HUES64 (cell line): ENCODE measurements around the gene ACOX3.
"Not testable (repeated sequence)": the region's sequence is repeated elsewhere in the genome, so short reads cannot be mapped to it uniquely, and the experiment has no call there.

ENCODE experiments used
- H3K27ac ChIP-seq: 2 replicates; pipeline ENCODE4 v1.7.0; 2013; ENCODE audit warnings: low read depth, low read length, inconsistent platforms
- H3K27me3 ChIP-seq: 2 replicates; pipeline ENCODE4 v1.6.1; 2013; ENCODE audit warnings: mild to moderate bottlenecking, low read length; ENCODE audit not compliant: insufficient read depth
- H3K36me3 ChIP-seq: 2 replicates; pipeline ENCODE4 v1.6.1; 2013; ENCODE audit warnings: mild to moderate bottlenecking, low read length; ENCODE audit not compliant: insufficient read depth
- H3K4me1 ChIP-seq: 2 replicates; pipeline ENCODE4 v1.6.1; 2013; ENCODE audit warnings: mild to moderate bottlenecking, low read length, moderate library complexity; ENCODE audit not compliant: insufficient read depth
- H3K4me3 ChIP-seq: 2 replicates; pipeline ENCODE4 v1.5.1; 2013; ENCODE audit warnings: mild to moderate bottlenecking, low read length, moderate library complexity
- H3K9ac ChIP-seq: 2 replicates; pipeline ENCODE4 v1.6.1; 2013; ENCODE audit warnings: mild to moderate bottlenecking, low read depth, low read length
- H3K9me3 ChIP-seq: 2 replicates; pipeline ENCODE4 v1.6.1; 2013; ENCODE audit warnings: low read depth, low read length; ENCODE audit not compliant: insufficient read depth
- WGBS: fragments of 150-250, 120-280 bp; methylation state at CpG from one replicate; pipeline ENCODE4 v1.1.7; 2013; ENCODE audit warnings: missing lambda C conversion rate; 5-methylcytosine and 5-hydroxymethylcytosine counted together

Gene ACOX3

DNA sequence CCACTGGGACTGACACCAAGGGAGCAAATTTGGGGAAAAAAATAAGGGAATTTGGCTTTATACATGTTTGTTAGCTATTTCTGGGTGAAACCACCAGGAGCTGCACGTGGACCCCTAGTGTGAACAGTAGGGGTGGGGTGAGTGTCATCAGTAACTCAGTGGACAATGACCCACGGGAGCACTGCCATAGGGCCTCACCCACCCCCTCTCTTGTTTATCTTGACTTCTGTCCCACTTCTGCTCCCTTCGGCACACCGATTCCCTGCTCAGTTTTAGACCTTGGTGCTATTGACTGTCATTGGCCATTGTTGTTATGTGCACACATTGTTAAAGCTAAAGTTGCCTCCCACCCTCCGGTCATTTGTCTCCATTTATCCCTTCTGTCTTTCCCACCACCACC lies 9.0 kb downstream of the ACOX3 start:
- Histone ChIP-seq H3K36me3 (no peaks in the 10 kb centered on the region), H3K9me3 (no peaks in the 10 kb centered on the region), H3K4me1 (0 out of 2 replicates have a peak, but pooled peaks cover 2% of the 10 kb centered on the region), H3K9ac (no peak overlapping the region), H3K27me3 (no peaks in the 10 kb centered on the region), H3K4me3 (no peak overlapping the region), H3K27ac (no peak overlapping the region)
- 92% methylated on average over 5 of the region's 5 CpGs for WGBS

GRCh38 chr4:8428288-8429097 lies 12.0 kb downstream of the ACOX3 start:
- WGBS = 3% methylated on average over 56 of the region's 56 CpGs
- H3K4me1 ChIP-seq = 0 out of 2 replicates have a peak, but pooled peaks cover 2% of the 10 kb centered on the region
- H3K4me3 ChIP-seq = peak overlapping the region; percentile 65
- H3K27me3 ChIP-seq = no peaks in the 10 kb centered on the region
- no peaks in the 10 kb centered on the region for H3K36me3 ChIP-seq
- H3K9ac ChIP-seq = peak overlapping the region; percentile 50; the same call in 1 of the 2 replicates
- no peaks in the 10 kb centered on the region for H3K9me3 ChIP-seq
- H3K27ac ChIP-seq = no peak overlapping the region

DNA sequence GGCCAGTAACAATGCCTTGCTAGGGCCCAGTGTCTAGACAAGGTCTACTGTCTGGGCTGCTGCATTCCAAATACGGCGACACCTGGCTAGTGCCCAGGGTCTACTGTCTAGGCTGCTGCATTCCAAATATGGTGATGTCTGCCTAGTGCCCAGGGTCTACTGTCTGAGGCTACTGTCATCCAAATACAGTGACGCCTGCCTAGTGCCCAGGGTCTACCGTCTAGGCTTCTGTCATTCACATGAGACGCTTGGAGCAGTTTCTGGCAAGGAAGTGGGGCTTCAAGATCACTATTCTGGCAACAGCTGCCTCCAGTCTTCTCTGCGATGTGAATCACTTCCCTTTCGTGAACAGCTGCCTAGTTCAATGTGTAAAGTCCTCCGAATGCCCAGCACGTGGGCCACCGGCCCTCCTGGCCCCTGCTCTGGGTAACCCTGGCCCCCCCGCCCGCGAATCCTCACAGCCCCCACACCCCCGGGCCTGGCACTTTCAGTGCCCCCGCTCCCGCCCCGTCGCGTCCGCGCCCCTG lies 12.7 kb downstream of the ACOX3 start:
- no peak overlapping the region for H3K27ac ChIP-seq
- 0 out of 2 replicates have a peak, but pooled peaks cover 2% of the 10 kb centered on the region for H3K4me1 ChIP-seq
- H3K36me3 ChIP-seq = no peaks in the 10 kb centered on the region

GRCh38 chr4:8427262-8427661 lies 13.3 kb downstream of the ACOX3 start:
- H3K9ac ChIP-seq = no peak overlapping the region
- no peaks in the 10 kb centered on the region for H3K9me3 ChIP-seq
- H3K27me3 ChIP-seq = no peaks in the 10 kb centered on the region
- 0 out of 2 replicates have a peak, but pooled peaks cover 2% of the 10 kb centered on the region for H3K4me1 ChIP-seq
- H3K36me3 ChIP-seq = no peaks in the 10 kb centered on the region
- H3K4me3 ChIP-seq = peak overlapping the region; percentile 65
- no peak overlapping the region for H3K27ac ChIP-seq
- 86% methylated on average over 17 of the region's 17 CpGs for whole genome bisulfite sequencing

More for the DNA sequence above, 12.7 kb downstream of the ACOX3 start:
- Histone ChIP-seq H3K4me3 (peak overlapping the region; percentile 65), H3K9ac (peak overlapping the region; percentile 50), H3K9me3 (no peaks in the 10 kb centered on the region), H3K27me3 (no peaks in the 10 kb centered on the region)
- 7% methylated on average over 21 of the region's 21 CpGs for WGBS

GRCh38 chr4:8422786-8423185 lies 17.7 kb downstream of the ACOX3 start:
- H3K4me1 ChIP-seq = 0 out of 2 replicates have a peak, but pooled peaks cover 1% of the 10 kb centered on the region
- no peaks in the 10 kb centered on the region for H3K27me3 ChIP-seq
- no peaks in the 10 kb centered on the region for H3K36me3 ChIP-seq
- no peak overlapping the region for H3K27ac ChIP-seq
- 87% methylated on average over 5 of the region's 5 CpGs for WGBS
- no peak overlapping the region for H3K9ac ChIP-seq
- H3K4me3 ChIP-seq = no peak overlapping the region
- H3K9me3 ChIP-seq = no peaks in the 10 kb centered on the region

GRCh38 chr4:8422327-8422726 lies 18.2 kb downstream of the ACOX3 start:
- no peak overlapping the region for H3K27ac ChIP-seq
- H3K36me3 ChIP-seq = no peaks in the 10 kb centered on the region
- H3K4me1 ChIP-seq = no peaks in the 10 kb centered on the region
- H3K9ac ChIP-seq = no peak overlapping the region
- no peak overlapping the region for H3K4me3 ChIP-seq
- H3K27me3 ChIP-seq = no peaks in the 10 kb centered on the region
- H3K9me3 ChIP-seq = no peaks in the 10 kb centered on the region
- WGBS = 86% methylated on average over 4 of the region's 4 CpGs

- not testable (repeated sequence) for H3K9ac ChIP-seq, H3K36me3 ChIP-seq, H3K9me3 ChIP-seq, H3K27ac ChIP-seq, H3K27me3 ChIP-seq, H3K4me3 ChIP-seq, H3K4me1 ChIP-seq
Measured at GRCh38 chr4:8420151-8420550, 20.4 kb downstream of the ACOX3 start.

DNA sequence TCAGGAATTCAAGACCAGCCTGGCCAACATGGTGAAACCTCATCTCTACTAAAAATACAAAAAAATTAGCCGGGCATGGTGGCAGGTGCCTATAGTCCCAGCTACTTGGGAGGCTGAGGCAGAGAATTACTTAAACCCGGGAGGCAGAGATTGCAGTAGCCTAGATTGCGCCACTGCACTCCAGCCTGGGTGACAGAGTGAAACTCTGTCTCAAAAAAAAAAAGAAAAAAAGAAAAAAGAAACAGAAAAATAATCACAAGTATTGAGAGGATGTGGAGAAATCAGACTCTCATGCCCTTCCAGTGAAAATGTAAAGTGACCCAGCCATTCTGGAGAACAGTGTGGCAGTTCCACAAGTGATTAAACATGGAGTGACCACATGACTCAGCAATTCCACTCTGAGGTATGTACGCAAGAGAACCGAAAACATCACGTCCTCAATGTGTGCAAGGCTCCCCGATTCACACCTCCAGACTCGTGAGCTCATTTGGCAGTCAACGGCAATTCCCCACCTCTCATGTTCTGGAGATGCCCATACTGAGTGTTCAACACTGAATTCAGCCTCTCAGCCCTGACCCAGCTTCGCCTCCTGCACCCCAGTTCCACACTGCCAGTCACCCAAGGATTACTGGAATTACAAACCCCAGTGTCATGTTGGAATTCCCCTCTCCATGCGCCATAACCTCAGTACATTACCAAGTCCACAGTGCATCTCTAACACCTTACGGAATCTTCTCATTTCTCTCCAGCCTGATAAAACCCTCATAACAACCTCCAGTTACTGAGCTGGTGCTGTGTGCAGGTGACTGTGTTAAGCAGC lies 21.1 kb downstream of the ACOX3 start:
- Histone ChIP-seq H3K27me3 (no peaks in the 10 kb centered on the region), H3K9ac (no peak overlapping the region), H3K9me3 (no peaks in the 10 kb centered on the region), H3K36me3 (peaks cover 10% of the 10 kb centered on the region; the same call in 1 of the 2 replicates), H3K4me1 (no peaks in the 10 kb centered on the region), H3K27ac (no peak overlapping the region), H3K4me3 (no peak overlapping the region)
- 95% methylated on average over 12 of the region's 12 CpGs for WGBS

- Histone ChIP-seq H3K4me3 (no peak overlapping the region), H3K27ac (no peak overlapping the region), H3K36me3 (peaks cover 11% of the 10 kb centered on the region; the same call in 1 of the 2 replicates), H3K9me3 (no peaks in the 10 kb centered on the region), H3K4me1 (no peaks in the 10 kb centered on the region), H3K9ac (no peak overlapping the region), H3K27me3 (no peaks in the 10 kb centered on the region)
- WGBS = 92% methylated on average over 11 of the region's 11 CpGs
Measured at GRCh38 chr4:8417071-8417614, 23.4 kb downstream of the ACOX3 start.

DNA sequence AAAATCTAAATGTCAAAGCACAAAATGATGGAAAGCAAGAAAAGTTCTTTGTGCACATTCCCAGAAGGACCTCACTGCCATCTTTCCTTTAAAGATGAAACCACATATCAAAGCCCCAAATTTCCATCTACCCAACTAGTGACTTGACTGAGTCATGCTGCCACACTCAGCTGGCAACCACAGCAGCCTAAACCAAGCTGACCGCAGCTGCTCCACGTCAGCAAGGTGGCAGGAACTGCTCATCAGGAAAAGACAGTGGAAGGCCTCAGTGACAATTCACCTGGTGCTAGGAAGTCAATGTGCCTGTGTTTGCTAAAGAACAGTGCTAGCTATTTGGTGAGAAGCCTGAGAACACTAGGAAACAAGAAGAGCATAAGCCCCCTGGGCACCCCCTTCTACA lies 26.1 kb downstream of the ACOX3 start:
- Histone ChIP-seq H3K36me3 (peaks cover 11% of the 10 kb centered on the region; the same call in 1 of the 2 replicates), H3K27ac (no peak overlapping the region), H3K4me1 (peaks cover 5% of the 10 kb centered on the region), H3K27me3 (no peaks in the 10 kb centered on the region), H3K9ac (no peak overlapping the region), H3K9me3 (no peaks in the 10 kb centered on the region), H3K4me3 (no peak overlapping the region)
- 94% methylated on average over 2 of the region's 2 CpGs for WGBS

- Histone ChIP-seq H3K4me3 (no peak overlapping the region), H3K9ac (no peak overlapping the region), H3K36me3 (peaks cover 11% of the 10 kb centered on the region; the same call in 1 of the 2 replicates), H3K27ac (no peak overlapping the region), H3K9me3 (no peaks in the 10 kb centered on the region), H3K4me1 (peaks cover 5% of the 10 kb centered on the region), H3K27me3 (no peaks in the 10 kb centered on the region)
- WGBS = 95% methylated on average over 5 of the region's 5 CpGs
Measured at GRCh38 chr4:8412288-8412687, 28.2 kb downstream of the ACOX3 start.
